SU-DHL-6 (cell line): ENCODE results near the gene BPIFB4.

Source experiments
- H2AFZ ChIP-seq: fragments of 200-600 bp; sonication (generic); 2 replicates; pipeline ENCODE4 v1.6.1; 2014; ENCODE audit warnings: low read depth, mild to moderate bottlenecking, moderate library complexity, mixed read lengths, antibody characterized with exemption, low read length; ENCODE audit not compliant: severe bottlenecking
- H3F3A ChIP-seq: fragments of 200-600 bp; shearing (Covaris generic); 2 replicates; pipeline ENCODE4 v1.6.0; 2016; ENCODE audit warnings: antibody characterized with exemption, mild to moderate bottlenecking; ENCODE audit not compliant: insufficient read depth
- H3K27ac ChIP-seq: fragments of 200-600 bp; sonication (generic); 2 replicates; pipeline ENCODE4 v1.5.1; 2016; ENCODE audit warnings: low read depth, mild to moderate bottlenecking, low read length, moderate library complexity, mixed read lengths
- H3K27me3 ChIP-seq: fragments of 200-600 bp; sonication (generic), shearing (Covaris generic); 2 replicates; pipeline ENCODE4 v1.6.0; 2014; ENCODE audit warnings: mild to moderate bottlenecking, low read length
- H3K36me3 ChIP-seq: fragments of 200-600 bp; sonication (generic); 2 replicates; pipeline ENCODE4 v1.6.1; 2014; ENCODE audit warnings: mild to moderate bottlenecking, low read length, mixed read lengths
- H3K4me2 ChIP-seq: fragments of 300-600, 200-600 bp; shearing (Covaris generic), sonication (generic); 2 replicates; pipeline ENCODE4 v1.6.0; 2014; ENCODE audit warnings: low read length, low read depth, mild to moderate bottlenecking; ENCODE audit not compliant: poor library complexity, severe bottlenecking
- H3K4me3 ChIP-seq: fragments of 200-600 bp; sonication (generic); 2 replicates; pipeline ENCODE4 v1.5.1; 2014; ENCODE audit warnings: antibody characterized with exemption, low read length, mild to moderate bottlenecking, mixed read lengths; ENCODE audit not compliant: insufficient read depth, poor library complexity, severe bottlenecking
- H3K79me2 ChIP-seq: fragments of 200-600 bp; sonication (generic); 2 replicates; pipeline ENCODE4 v1.6.1; 2014; ENCODE audit warnings: mild to moderate bottlenecking, low read length, moderate library complexity; ENCODE audit not compliant: insufficient read depth
- H3K9ac ChIP-seq: fragments of 200-600 bp; sonication (generic); 2 replicates; pipeline ENCODE4 v1.7.0; 2014; ENCODE audit warnings: mild to moderate bottlenecking, low read length
- H3K9me2 ChIP-seq: fragments of 200-600 bp; sonication (generic); replicated peaks from 2 replicates; pipeline ENCODE4 v1.6.1; 2014; ENCODE audit warnings: low read length; ENCODE audit not compliant: insufficient read depth
- H3K9me3 ChIP-seq: fragments of 200-600 bp; sonication (generic); 2 replicates; pipeline ENCODE4 v1.6.1; 2014; ENCODE audit warnings: low read length, mixed read lengths; ENCODE audit not compliant: insufficient read depth
- H4K20me1 ChIP-seq: fragments of 200-600 bp; sonication (generic); 2 replicates; pipeline ENCODE4 v1.6.1; 2014; ENCODE audit warnings: low read depth, mild to moderate bottlenecking, antibody characterized with exemption, low read length, moderate library complexity, mixed read lengths
- CTCF ChIP-seq: fragments of 200-600 bp; sonication (generic); IDR thresholded peaks from one replicate; pipeline ENCODE4 v1.5.1; 2017; ENCODE audit warnings: antibody characterized with exemption, mild to moderate bottlenecking, low read length, moderate library complexity; ENCODE audit not compliant: insufficient read depth, poor library complexity, severe bottlenecking
- EZH2phosphoT487 ChIP-seq: fragments of 200-600 bp; sonication (generic), shearing (Covaris generic); conservative IDR thresholded peaks from 2 replicates; pipeline ENCODE4 v1.6.1; 2018; ENCODE audit warnings: mild to moderate bottlenecking, antibody characterized with exemption, low read length, moderate library complexity, mixed read lengths

Gene BPIFB4

GRCh38 chr20:33031531-33031930, 47.9 kb upstream of the BPIFB4 start, which contains the start of gene BPIFB6:
TSS of gene BPIFB6 (plus strand) at chr20:33031648. CDS start at chr20:33031648, 0 bp downstream.
- Histone ChIP-seq H3K4me3 (no peak within 1 kb of the TSS), H3K4me2 (no peak within 1 kb of the TSS), H3K9me3 (no peaks in the 10 kb centered on the region), H4K20me1 (no peaks in the 10 kb centered on the region), H3K36me3 (no peaks in the 10 kb centered on the region), H3F3A (no peaks in the 10 kb centered on the region), H2AFZ (no peak within 1 kb of the TSS), H3K9ac (no peak within 1 kb of the TSS), H3K79me2 (no peaks in the 10 kb centered on the region), H3K27ac (no peak within 1 kb of the TSS), H3K27me3 (no peaks in the 10 kb centered on the region), H3K9me2 (no peaks in the 10 kb centered on the region)
- TF ChIP-seq EZH2phosphoT487 (no peak), CTCF (no peak)

- Histone ChIP-seq H4K20me1 (no peaks in the 10 kb centered on the region), H3K4me3 (no peak overlapping the region), H3K27ac (no peak overlapping the region), H3K27me3 (no peaks in the 10 kb centered on the region), H3K4me2 (no peak overlapping the region), H3F3A (no peaks in the 10 kb centered on the region), H3K79me2 (no peaks in the 10 kb centered on the region), H2AFZ (no peak overlapping the region), H3K9ac (no peak overlapping the region), H3K36me3 (no peaks in the 10 kb centered on the region), H3K9me2 (no peaks in the 10 kb centered on the region), H3K9me3 (no peaks in the 10 kb centered on the region)
- TF ChIP-seq EZH2phosphoT487 (no peak), CTCF (no peak)
These were observed 46.9 kb upstream of the BPIFB4 start for GRCh38 chr20:33032555-33032954.

- Histone ChIP-seq H3K9me2 (no peaks in the 10 kb centered on the region), H3K79me2 (no peaks in the 10 kb centered on the region), H3F3A (no peaks in the 10 kb centered on the region), H3K27ac (no peak overlapping the region), H3K4me3 (no peak overlapping the region), H2AFZ (no peak overlapping the region), H3K4me2 (no peak overlapping the region), H3K9ac (no peak overlapping the region), H4K20me1 (no peaks in the 10 kb centered on the region), H3K9me3 (no peaks in the 10 kb centered on the region), H3K36me3 (no peaks in the 10 kb centered on the region), H3K27me3 (no peaks in the 10 kb centered on the region)
- TF ChIP-seq EZH2phosphoT487 (no peak), CTCF (no peak)
These were observed 46.1 kb upstream of the BPIFB4 start for GRCh38 chr20:33033381-33033780.

- Histone ChIP-seq H3F3A (no peaks in the 10 kb centered on the region), H3K36me3 (no peaks in the 10 kb centered on the region), H3K27ac (no peak overlapping the region), H3K9ac (no peak overlapping the region), H3K4me2 (no peak overlapping the region), H3K27me3 (no peaks in the 10 kb centered on the region), H3K9me3 (no peaks in the 10 kb centered on the region), H2AFZ (no peak overlapping the region), H3K9me2 (no peaks in the 10 kb centered on the region), H4K20me1 (no peaks in the 10 kb centered on the region), H3K79me2 (no peaks in the 10 kb centered on the region), H3K4me3 (no peak overlapping the region)
- no peak for TF ChIP-seq EZH2phosphoT487
These were observed 45.3 kb upstream of the BPIFB4 start for GRCh38 chr20:33034115-33034514.
